Adrenal gland (tissue), 5 donors: ENCODE results near the gene DENND10.

ENCODE experiments used
- CTCF ChIP-seq, 6 experiments: fragments of 450-650 bp in 4 of 6; fragments of 200-600 bp in 2 of 6; sonication (generic) in 1 of 6; IDR thresholded peaks; 1 replicate in 5 of 6; 2 replicates in 1 of 6; pipeline versions ENCODE4 v1.5.1 to v1.8.0; 2016 to 2021; ENCODE audit warnings: antibody characterized with exemption in 6 of 6, mild to moderate bottlenecking in 2 of 6, moderate library complexity in 1 of 6
- POLR2A ChIP-seq, 2 donors: fragments of 450-650 bp; IDR thresholded peaks; one replicate each; pipeline ENCODE4 v1.6.1; 2017; ENCODE audit warnings: antibody characterized with exemption in 2 of 2, mild to moderate bottlenecking in 2 of 2, moderate library complexity in 1 of 2
- donor health status: DM: no; HTN: no; CAD: no.

- TF ChIP-seq CTCF (IDR thresholded peaks at IDR 0.05), result no peak
- TF ChIP-seq POLR2A (IDR thresholded peaks at IDR 0.05), result no peak
Observed at GRCh38 chr10:119183664-119184412, 79.9 kb downstream of the DENND10 start.
